ENCODE measurements around the gene SNAP91.

- TF ChIP-seq CTCF (IDR thresholded peaks at IDR 0.05; ENCODE audit: poor library complexity) (no peak), EZH2 (IDR thresholded peaks at IDR 0.05; ENCODE audit: borderline replicate concordance) (no peak)
Observed at GRCh38 chr6:83510791-83511190, 198.1 kb downstream of the SNAP91 start.
